Tibial nerve (tissue), 3 donors: ENCODE measurements around the gene TFDP2.

ENCODE experiments used
- POLR2A ChIP-seq, 2 donors: fragments of 450-650 bp; IDR thresholded peaks; one replicate each; pipeline ENCODE4 v1.6.1; 2017; ENCODE audit warnings: antibody characterized with exemption in 2 of 2, mild to moderate bottlenecking in 2 of 2, moderate library complexity in 2 of 2
- TF ChIP-seq, protein P1 (sequence below), 5 experiments: fragments of 200-600 bp in 3 of 5; fragments of 450-650 bp in 2 of 5; sonication (generic) in 3 of 5; IDR thresholded peaks; one replicate each; pipeline ENCODE4 v1.5.1; 2016 to 2019; ENCODE audit warnings: antibody characterized with exemption in 5 of 5, mild to moderate bottlenecking in 3 of 5, moderate library complexity in 2 of 5

DNA sequence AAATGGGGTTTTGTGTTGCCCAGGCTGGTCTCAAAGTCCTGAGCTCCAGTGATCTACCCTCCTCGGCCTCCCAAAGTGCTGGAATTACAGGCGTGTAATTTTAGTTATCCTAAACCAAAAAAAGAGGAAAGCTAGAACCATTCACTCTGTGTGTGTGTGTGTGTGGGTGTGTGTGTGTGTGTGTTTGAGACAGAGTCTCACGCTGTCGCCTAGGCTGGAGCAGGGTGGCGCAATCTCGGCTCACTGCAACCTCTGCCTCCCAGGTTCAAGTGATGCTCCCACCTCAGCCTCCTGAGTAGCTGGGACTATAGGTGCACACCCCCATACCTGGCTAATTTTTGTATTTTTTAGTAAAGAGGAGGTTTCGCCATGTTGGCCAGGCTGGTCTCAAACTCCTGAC is 84.0 kb downstream of the TFDP2 start:
- no peak for TF ChIP-seq POLR2A (IDR thresholded peaks at IDR 0.05)
- TF ChIP-seq, protein P1, sequence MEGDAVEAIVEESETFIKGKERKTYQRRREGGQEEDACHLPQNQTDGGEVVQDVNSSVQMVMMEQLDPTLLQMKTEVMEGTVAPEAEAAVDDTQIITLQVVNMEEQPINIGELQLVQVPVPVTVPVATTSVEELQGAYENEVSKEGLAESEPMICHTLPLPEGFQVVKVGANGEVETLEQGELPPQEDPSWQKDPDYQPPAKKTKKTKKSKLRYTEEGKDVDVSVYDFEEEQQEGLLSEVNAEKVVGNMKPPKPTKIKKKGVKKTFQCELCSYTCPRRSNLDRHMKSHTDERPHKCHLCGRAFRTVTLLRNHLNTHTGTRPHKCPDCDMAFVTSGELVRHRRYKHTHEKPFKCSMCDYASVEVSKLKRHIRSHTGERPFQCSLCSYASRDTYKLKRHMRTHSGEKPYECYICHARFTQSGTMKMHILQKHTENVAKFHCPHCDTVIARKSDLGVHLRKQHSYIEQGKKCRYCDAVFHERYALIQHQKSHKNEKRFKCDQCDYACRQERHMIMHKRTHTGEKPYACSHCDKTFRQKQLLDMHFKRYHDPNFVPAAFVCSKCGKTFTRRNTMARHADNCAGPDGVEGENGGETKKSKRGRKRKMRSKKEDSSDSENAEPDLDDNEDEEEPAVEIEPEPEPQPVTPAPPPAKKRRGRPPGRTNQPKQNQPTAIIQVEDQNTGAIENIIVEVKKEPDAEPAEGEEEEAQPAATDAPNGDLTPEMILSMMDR (IDR thresholded peaks at IDR 0.05): no peak
